ENCODE measurements around the gene CMIP.

The CMIP gene

DNA sequence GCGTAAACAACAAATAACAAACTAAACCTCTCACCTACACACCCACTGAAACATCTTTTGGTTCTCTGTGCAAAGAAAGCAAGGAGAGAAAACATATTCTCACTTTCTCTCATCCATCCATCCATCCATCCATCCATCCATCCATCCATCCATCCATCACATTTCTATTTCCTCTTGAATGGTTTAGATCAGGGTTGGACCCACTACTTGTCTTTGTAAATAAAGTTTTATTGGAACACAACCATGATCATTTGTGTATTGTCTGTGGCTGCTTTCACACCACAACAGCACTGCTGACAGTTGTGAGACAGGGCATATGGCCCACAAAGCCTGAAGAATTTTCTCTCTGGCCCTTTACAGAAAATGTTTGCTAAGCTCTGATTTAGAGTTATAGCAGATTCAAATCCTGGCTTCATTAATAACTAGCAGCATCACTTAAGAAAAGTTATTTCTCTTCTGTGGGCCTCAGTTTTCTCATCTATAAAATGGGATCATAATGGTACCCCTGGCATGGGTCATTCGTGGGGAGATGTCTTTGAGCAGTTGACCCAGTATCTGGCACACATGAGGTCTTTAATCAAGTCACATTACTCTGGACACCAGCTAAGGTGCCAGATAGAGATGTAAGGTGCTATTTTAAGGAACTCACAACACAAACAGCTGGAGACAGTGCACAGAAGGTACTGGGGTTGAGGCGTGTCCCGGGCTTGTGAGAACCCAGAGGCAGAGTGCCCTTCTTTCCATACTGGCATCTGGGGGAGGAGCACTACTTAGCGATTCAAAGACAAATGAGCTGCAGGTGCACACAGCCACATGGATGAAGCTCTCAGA, 146.3 kb downstream of the CMIP start:
- no peak overlapping the region for H3K4me3 ChIP-seq (ENCODE audit: low read length in 2 of 2)

GRCh38 chr16:81591545-81591870, 146.9 kb downstream of the CMIP start:
- no peaks in the 10 kb centered on the region for H3K27me3 ChIP-seq (ENCODE audit: control insufficient read depth in 2 of 2, insufficient read depth in 2 of 2, low read length in 2 of 2)
- H3K9me3 ChIP-seq (ENCODE audit: control insufficient read depth in 2 of 2, low read length in 2 of 2) = no peaks in the 10 kb centered on the region
- no peak overlapping the region for H3K9ac ChIP-seq (ENCODE audit: low read depth in 1 of 2, low read length in 2 of 2)
- H3K36me3 ChIP-seq (ENCODE audit: control insufficient read depth in 2 of 2, insufficient read depth in 2 of 2, low read length in 2 of 2) = peaks cover 6 to 7% of the 10 kb centered on the region in 2 donors
- H3K4me3 ChIP-seq (ENCODE audit: low read length in 2 of 2) = no peak overlapping the region
- peaks cover 12 to 21% of the 10 kb centered on the region in 2 donors for H3K4me1 ChIP-seq (ENCODE audit: control insufficient read depth in 2 of 2, insufficient read depth in 2 of 2, low read length in 2 of 2)
- peak overlapping the region in 1 of 2 donors; percentile 19 for H3K27ac ChIP-seq (ENCODE audit: low read depth in 2 of 2, low read length in 2 of 2)

More for the DNA sequence above, 146.3 kb downstream of the CMIP start:
- Histone ChIP-seq H3K27me3 (ENCODE audit: control insufficient read depth in 2 of 2, insufficient read depth in 2 of 2, low read length in 2 of 2) (no peaks in the 10 kb centered on the region), H3K36me3 (ENCODE audit: control insufficient read depth in 2 of 2, insufficient read depth in 2 of 2, low read length in 2 of 2) (peaks cover 6 to 7% of the 10 kb centered on the region in 2 donors), H3K27ac (ENCODE audit: low read depth in 2 of 2, low read length in 2 of 2) (no peak overlapping the region), H3K9ac (ENCODE audit: low read depth in 1 of 2, low read length in 2 of 2) (no peak overlapping the region), H3K9me3 (ENCODE audit: control insufficient read depth in 2 of 2, low read length in 2 of 2) (no peaks in the 10 kb centered on the region), H3K4me1 (ENCODE audit: control insufficient read depth in 2 of 2, insufficient read depth in 2 of 2, low read length in 2 of 2) (peaks cover 12 to 21% of the 10 kb centered on the region in 2 donors)

- Histone ChIP-seq H3K9me3 (ENCODE audit: control insufficient read depth in 2 of 2, low read length in 2 of 2) (no peaks in the 10 kb centered on the region), H3K27ac (ENCODE audit: low read depth in 2 of 2, low read length in 2 of 2) (peak overlapping the region; percentile 19 to 59), H3K4me1 (ENCODE audit: control insufficient read depth in 2 of 2, insufficient read depth in 2 of 2, low read length in 2 of 2) (peaks cover 11 to 21% of the 10 kb centered on the region in 2 donors), H3K27me3 (ENCODE audit: control insufficient read depth in 2 of 2, insufficient read depth in 2 of 2, low read length in 2 of 2) (no peaks in the 10 kb centered on the region), H3K36me3 (ENCODE audit: control insufficient read depth in 2 of 2, insufficient read depth in 2 of 2, low read length in 2 of 2) (peaks cover 6 to 7% of the 10 kb centered on the region in 2 donors), H3K4me3 (ENCODE audit: low read length in 2 of 2) (peak overlapping the region in 1 of 2 donors; percentile 11), H3K9ac (ENCODE audit: low read depth in 1 of 2, low read length in 2 of 2) (no peak overlapping the region)
Measured at GRCh38 chr16:81592353-81592866, 147.8 kb downstream of the CMIP start.

GRCh38 chr16:81593481-81593880, 148.9 kb downstream of the CMIP start:
- no peaks in the 10 kb centered on the region for H3K27me3 ChIP-seq (ENCODE audit: control insufficient read depth in 2 of 2, insufficient read depth in 2 of 2, low read length in 2 of 2)
- H3K4me1 ChIP-seq (ENCODE audit: control insufficient read depth in 2 of 2, insufficient read depth in 2 of 2, low read length in 2 of 2) = peaks cover 11 to 21% of the 10 kb centered on the region in 2 donors
- H3K9me3 ChIP-seq (ENCODE audit: control insufficient read depth in 2 of 2, low read length in 2 of 2) = no peaks in the 10 kb centered on the region
- H3K9ac ChIP-seq (ENCODE audit: low read depth in 1 of 2, low read length in 2 of 2) = no peak overlapping the region
- H3K27ac ChIP-seq (ENCODE audit: low read depth in 2 of 2, low read length in 2 of 2) = no peak overlapping the region
- peaks cover 4 to 7% of the 10 kb centered on the region in 2 donors for H3K36me3 ChIP-seq (ENCODE audit: control insufficient read depth in 2 of 2, insufficient read depth in 2 of 2, low read length in 2 of 2)
- no peak overlapping the region for H3K4me3 ChIP-seq (ENCODE audit: low read length in 2 of 2)

DNA sequence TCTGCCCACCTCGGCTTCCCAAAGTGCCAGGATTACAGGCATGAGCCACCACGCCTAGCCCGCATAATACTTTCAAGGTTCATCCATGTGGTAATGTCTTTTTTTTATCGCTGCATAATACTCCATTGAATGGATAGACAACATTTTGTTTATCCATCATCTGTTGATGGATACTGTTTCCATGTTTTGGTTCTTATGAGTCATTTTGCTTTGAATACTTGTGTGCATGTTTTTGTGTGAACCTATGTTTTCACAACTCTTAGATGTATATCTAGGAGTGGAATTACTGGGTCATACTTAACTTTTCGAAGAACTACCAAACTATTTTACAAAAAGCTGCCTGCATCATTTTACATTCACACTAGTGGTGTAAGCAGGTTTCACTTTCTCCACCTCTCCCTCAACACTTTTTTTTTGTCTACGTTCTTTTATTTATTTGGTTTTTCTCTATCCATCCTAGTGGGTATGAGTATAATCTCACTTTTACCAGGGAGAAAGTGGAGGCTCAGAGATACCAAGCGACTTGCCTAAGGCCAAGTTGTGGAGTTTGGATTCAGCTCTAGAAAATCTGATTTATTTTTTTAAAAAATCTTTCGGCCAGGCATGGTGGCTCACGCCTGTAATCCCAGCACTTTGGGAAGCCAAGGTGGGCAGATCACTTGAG, 151.2 kb downstream of the CMIP start:
- H3K4me3 ChIP-seq (ENCODE audit: low read length in 2 of 2) = no peak overlapping the region
- H3K27ac ChIP-seq (ENCODE audit: low read depth in 2 of 2, low read length in 2 of 2) = no peak overlapping the region
- H3K4me1 ChIP-seq (ENCODE audit: control insufficient read depth in 2 of 2, insufficient read depth in 2 of 2, low read length in 2 of 2) = peaks cover 13 to 21% of the 10 kb centered on the region in 2 donors
- no peaks in the 10 kb centered on the region for H3K9me3 ChIP-seq (ENCODE audit: control insufficient read depth in 2 of 2, low read length in 2 of 2)
- no peaks in the 10 kb centered on the region for H3K27me3 ChIP-seq (ENCODE audit: control insufficient read depth in 2 of 2, insufficient read depth in 2 of 2, low read length in 2 of 2)
- H3K36me3 ChIP-seq (ENCODE audit: control insufficient read depth in 2 of 2, insufficient read depth in 2 of 2, low read length in 2 of 2) = peaks cover 0 to 2% of the 10 kb centered on the region in 2 donors
- no peak overlapping the region for H3K9ac ChIP-seq (ENCODE audit: low read depth in 1 of 2, low read length in 2 of 2)

- no peaks in the 10 kb centered on the region for H3K27me3 ChIP-seq (ENCODE audit: control insufficient read depth in 2 of 2, insufficient read depth in 2 of 2, low read length in 2 of 2)
- H3K4me3 ChIP-seq (ENCODE audit: low read length in 2 of 2) = no peak overlapping the region
- H3K9me3 ChIP-seq (ENCODE audit: control insufficient read depth in 2 of 2, low read length in 2 of 2) = no peaks in the 10 kb centered on the region
- H3K9ac ChIP-seq (ENCODE audit: low read depth in 1 of 2, low read length in 2 of 2) = no peak overlapping the region
- no peak overlapping the region for H3K27ac ChIP-seq (ENCODE audit: low read depth in 2 of 2, low read length in 2 of 2)
- no peaks in the 10 kb centered on the region for H3K36me3 ChIP-seq (ENCODE audit: control insufficient read depth in 2 of 2, insufficient read depth in 2 of 2, low read length in 2 of 2)
- H3K4me1 ChIP-seq (ENCODE audit: control insufficient read depth in 2 of 2, insufficient read depth in 2 of 2, low read length in 2 of 2) = peaks cover 7 to 10% of the 10 kb centered on the region in 2 donors
Measured at GRCh38 chr16:81597079-81597658, 152.6 kb downstream of the CMIP start.

DNA sequence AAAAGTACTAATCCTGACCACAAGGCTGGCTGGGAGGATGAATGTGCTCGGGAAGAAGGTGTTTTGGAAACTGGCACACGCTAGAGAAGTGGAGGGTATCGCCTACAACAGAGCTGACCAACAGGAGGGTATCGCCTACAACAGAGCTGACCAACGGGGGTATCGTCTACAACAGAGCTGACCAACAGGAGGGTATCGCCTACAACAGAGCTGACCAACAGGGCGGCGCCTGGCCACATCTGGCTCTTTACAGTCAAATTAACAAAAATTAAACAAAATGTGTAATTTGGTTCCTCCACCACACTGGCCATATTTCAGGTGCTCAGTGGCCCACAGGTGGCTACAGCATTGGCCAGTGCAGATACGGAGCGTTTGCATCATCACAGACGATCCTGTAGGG, 153.5 kb downstream of the CMIP start:
- Histone ChIP-seq H3K9me3 (ENCODE audit: control insufficient read depth in 2 of 2, low read length in 2 of 2) (no peaks in the 10 kb centered on the region), H3K9ac (ENCODE audit: low read depth in 1 of 2, low read length in 2 of 2) (no peak overlapping the region)

DNA sequence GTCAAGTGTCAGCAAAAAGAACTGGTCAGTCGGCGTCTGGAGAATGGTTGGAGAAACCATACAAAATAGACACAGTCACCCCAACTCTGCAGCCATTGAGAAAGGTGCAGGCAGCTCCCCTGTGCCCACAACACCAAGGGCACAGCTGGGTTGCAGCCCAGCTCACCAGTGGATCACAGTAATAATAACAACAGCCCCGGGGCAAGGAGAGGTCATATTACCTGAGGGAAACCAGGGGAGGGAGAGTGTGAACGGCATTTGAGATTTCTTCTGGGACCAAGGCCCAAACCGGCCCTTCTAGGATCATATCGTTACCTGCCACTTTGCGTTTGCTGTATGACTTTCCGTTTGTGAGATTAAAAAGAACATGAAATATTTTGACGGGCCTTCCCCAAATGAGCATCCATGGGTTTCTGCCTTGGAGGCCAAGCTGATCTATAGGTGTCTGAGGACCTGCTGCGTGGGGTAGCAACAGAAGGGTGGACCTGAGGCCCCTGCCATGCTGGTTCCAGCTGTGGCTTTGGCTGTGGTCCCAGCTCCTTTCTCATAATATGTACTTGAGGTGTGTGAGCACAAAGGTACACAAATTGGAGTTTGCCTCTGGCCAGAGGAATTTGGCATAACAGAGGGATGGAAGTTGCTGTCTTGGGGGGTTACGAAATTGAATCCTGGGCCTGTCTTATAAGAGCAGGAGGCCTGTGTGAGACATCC, 154.6 kb downstream of the CMIP start:
- Histone ChIP-seq H3K27ac (ENCODE audit: low read depth in 2 of 2, low read length in 2 of 2) (no peak overlapping the region), H3K9me3 (ENCODE audit: control insufficient read depth in 2 of 2, low read length in 2 of 2) (no peaks in the 10 kb centered on the region), H3K36me3 (ENCODE audit: control insufficient read depth in 2 of 2, insufficient read depth in 2 of 2, low read length in 2 of 2) (no peaks in the 10 kb centered on the region), H3K4me3 (ENCODE audit: low read length in 2 of 2) (no peak overlapping the region), H3K9ac (ENCODE audit: low read depth in 1 of 2, low read length in 2 of 2) (no peak overlapping the region), H3K27me3 (ENCODE audit: control insufficient read depth in 2 of 2, insufficient read depth in 2 of 2, low read length in 2 of 2) (no peaks in the 10 kb centered on the region), H3K4me1 (ENCODE audit: control insufficient read depth in 2 of 2, insufficient read depth in 2 of 2, low read length in 2 of 2) (peaks cover 0 to 3% of the 10 kb centered on the region in 2 donors)

More for the DNA sequence above, 153.5 kb downstream of the CMIP start:
- Histone ChIP-seq H3K27ac (ENCODE audit: low read depth in 2 of 2, low read length in 2 of 2) (no peak overlapping the region), H3K27me3 (ENCODE audit: control insufficient read depth in 2 of 2, insufficient read depth in 2 of 2, low read length in 2 of 2) (no peaks in the 10 kb centered on the region), H3K36me3 (ENCODE audit: control insufficient read depth in 2 of 2, insufficient read depth in 2 of 2, low read length in 2 of 2) (no peaks in the 10 kb centered on the region), H3K4me1 (ENCODE audit: control insufficient read depth in 2 of 2, insufficient read depth in 2 of 2, low read length in 2 of 2) (peaks cover 1 to 3% of the 10 kb centered on the region in 2 donors), H3K4me3 (ENCODE audit: low read length in 2 of 2) (no peak overlapping the region)

GRCh38 chr16:81600275-81600674, 155.7 kb downstream of the CMIP start:
- Histone ChIP-seq H3K4me3 (ENCODE audit: low read length in 2 of 2) (no peak overlapping the region), H3K27ac (ENCODE audit: low read depth in 2 of 2, low read length in 2 of 2) (no peak overlapping the region), H3K9ac (ENCODE audit: low read depth in 1 of 2, low read length in 2 of 2) (no peak overlapping the region), H3K27me3 (ENCODE audit: control insufficient read depth in 2 of 2, insufficient read depth in 2 of 2, low read length in 2 of 2) (no peaks in the 10 kb centered on the region), H3K4me1 (ENCODE audit: control insufficient read depth in 2 of 2, insufficient read depth in 2 of 2, low read length in 2 of 2) (peaks cover 0 to 3% of the 10 kb centered on the region in 2 donors), H3K9me3 (ENCODE audit: control insufficient read depth in 2 of 2, low read length in 2 of 2) (no peaks in the 10 kb centered on the region), H3K36me3 (ENCODE audit: control insufficient read depth in 2 of 2, insufficient read depth in 2 of 2, low read length in 2 of 2) (no peaks in the 10 kb centered on the region)

Data from mucosa of rectum (tissue), 2 donors.